Measurements from ENCODE around the gene GINM1. TPM values are rescaled to one million over a fixed set of nuclear protein-coding genes. Genes with fewer than 3 reads are reported as not detected.

The GINM1 gene
- total RNA-seq, 1 experiment from 2014 or later, result 21.7 TPM

DNA sequence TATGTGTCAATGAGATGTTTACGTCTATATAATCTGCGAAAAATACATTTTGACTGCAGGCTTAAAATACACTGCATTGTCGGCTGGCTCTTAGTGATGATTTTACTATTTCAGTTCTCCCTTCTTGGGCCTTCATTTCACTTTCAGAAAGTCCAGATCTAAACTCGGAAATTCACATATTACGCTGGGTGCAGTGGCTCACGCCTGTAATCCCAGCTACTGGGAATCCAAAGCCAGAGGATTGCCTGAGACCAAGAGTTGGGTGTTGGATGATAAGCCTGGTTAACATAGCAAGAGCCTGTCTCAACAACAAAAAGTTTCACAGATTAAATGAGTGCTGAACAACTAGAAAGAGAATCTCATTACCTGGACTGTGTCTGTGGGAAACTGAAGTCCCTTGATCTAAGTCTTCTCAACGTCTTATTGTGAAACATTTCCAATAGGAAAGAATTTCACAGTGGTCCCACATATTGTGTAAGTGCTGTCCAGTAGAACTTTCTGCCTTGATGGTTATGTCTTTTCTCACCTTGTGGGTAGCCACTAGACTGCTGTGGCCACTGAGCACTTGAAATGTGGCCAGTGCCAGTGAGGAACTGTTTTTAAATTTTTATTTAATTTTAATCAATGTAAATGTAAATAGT lies 1.9 kb downstream of the GINM1 start:
- no peaks in the 10 kb centered on the region for H3K36me3 ChIP-seq (ENCODE audit: insufficient read depth, low read length)
- H3K4me3 ChIP-seq (ENCODE audit: low read length), result peak overlapping the region; percentile 88
- H3K79me2 ChIP-seq (ENCODE audit: low read length), result peaks cover 61% of the 10 kb centered on the region
- DNase-seq, result no peak
- H3K4me2 ChIP-seq (ENCODE audit: low read depth, low read length, poor library complexity, severe bottlenecking), result peak overlapping the region; percentile 71
- H3K9ac ChIP-seq (ENCODE audit: low read length), result peak overlapping the region; percentile 87
- H3K9me2 ChIP-seq (replicated peaks; ENCODE audit: insufficient read depth, low read length), result no peaks in the 10 kb centered on the region
- H2AFZ ChIP-seq (ENCODE audit: low read length), result no peak overlapping the region
- H3K27ac ChIP-seq (ENCODE audit: low read length), result peak overlapping the region; percentile 48
- no peaks in the 10 kb centered on the region for H3K27me3 ChIP-seq (ENCODE audit: low read length)
- H3K4me1 ChIP-seq (ENCODE audit: low read length), result peaks cover 30% of the 10 kb centered on the region
- no peaks in the 10 kb centered on the region for H4K20me1 ChIP-seq (ENCODE audit: insufficient read depth, low read depth, low read length)
- no peaks in the 10 kb centered on the region for H3K9me3 ChIP-seq (ENCODE audit: low read length)

DNA sequence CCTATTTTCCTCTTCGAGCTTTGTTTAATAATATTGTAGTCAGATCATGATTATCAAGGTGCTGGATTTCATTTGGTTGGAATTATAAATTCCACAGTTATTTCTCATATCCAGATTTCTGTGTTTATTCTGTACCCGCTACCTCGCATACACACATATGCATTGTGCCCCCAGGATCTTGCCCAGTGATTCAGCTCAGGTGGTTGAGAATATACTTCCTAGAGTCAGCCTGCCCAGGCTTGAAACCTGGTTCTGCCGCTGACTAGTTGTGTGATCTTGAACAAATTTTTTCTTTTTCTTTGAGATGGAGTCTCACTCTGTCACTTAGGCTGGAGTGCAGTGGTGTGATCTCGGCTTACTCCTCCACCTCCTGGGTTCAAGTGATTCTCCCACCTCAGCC lies 14.7 kb downstream of the GINM1 start:
- Histone ChIP-seq H3K27ac (ENCODE audit: low read length) (no peak overlapping the region), H3K79me2 (ENCODE audit: low read length) (peaks cover 8% of the 10 kb centered on the region), H3K36me3 (ENCODE audit: insufficient read depth, low read length) (peaks cover 39% of the 10 kb centered on the region), H3K9me2 (replicated peaks; ENCODE audit: insufficient read depth, low read length) (no peaks in the 10 kb centered on the region), H4K20me1 (ENCODE audit: insufficient read depth, low read depth, low read length) (no peaks in the 10 kb centered on the region), H3K9me3 (ENCODE audit: low read length) (no peaks in the 10 kb centered on the region), H3K4me2 (ENCODE audit: low read depth, low read length, poor library complexity, severe bottlenecking) (no peak overlapping the region), H3K9ac (ENCODE audit: low read length) (no peak overlapping the region), H3K27me3 (ENCODE audit: low read length) (no peaks in the 10 kb centered on the region), H3K4me1 (ENCODE audit: low read length) (no peaks in the 10 kb centered on the region), H2AFZ (ENCODE audit: low read length) (no peak overlapping the region), H3K4me3 (ENCODE audit: low read length) (no peak overlapping the region)
- no peak for DNase-seq

DNA sequence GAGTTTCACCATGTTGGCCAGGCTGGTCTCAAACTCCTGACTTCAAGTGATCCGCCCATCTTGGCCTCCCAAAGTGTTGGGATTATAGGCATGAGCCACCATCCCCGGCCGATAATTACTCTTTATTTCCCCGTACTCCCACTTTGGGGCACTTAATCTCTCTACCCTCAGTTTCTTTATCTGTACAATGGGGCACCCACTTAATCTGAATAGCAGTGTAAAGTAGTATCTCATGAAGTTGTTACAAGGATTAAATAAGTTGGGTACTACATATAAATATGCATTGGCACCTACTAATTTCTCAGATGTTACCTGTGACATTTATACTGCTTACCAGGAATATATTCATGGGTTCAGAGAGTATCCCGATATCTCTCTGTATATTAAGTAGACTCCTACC lies 15.2 kb downstream of the GINM1 start:
- no peak overlapping the region for H2AFZ ChIP-seq (ENCODE audit: low read length)
- no peaks in the 10 kb centered on the region for H4K20me1 ChIP-seq (ENCODE audit: insufficient read depth, low read depth, low read length)
- H3K79me2 ChIP-seq (ENCODE audit: low read length), result peaks cover 3% of the 10 kb centered on the region
- H3K9ac ChIP-seq (ENCODE audit: low read length), result no peak overlapping the region
- no peak overlapping the region for H3K4me2 ChIP-seq (ENCODE audit: low read depth, low read length, poor library complexity, severe bottlenecking)
- no peaks in the 10 kb centered on the region for H3K9me3 ChIP-seq (ENCODE audit: low read length)
- no peak overlapping the region for H3K4me3 ChIP-seq (ENCODE audit: low read length)
- H3K27ac ChIP-seq (ENCODE audit: low read length), result no peak overlapping the region
- no peaks in the 10 kb centered on the region for H3K4me1 ChIP-seq (ENCODE audit: low read length)
- no peaks in the 10 kb centered on the region for H3K27me3 ChIP-seq (ENCODE audit: low read length)
- peaks cover 43% of the 10 kb centered on the region for H3K36me3 ChIP-seq (ENCODE audit: insufficient read depth, low read length)
- DNase-seq, result no peak
- no peaks in the 10 kb centered on the region for H3K9me2 ChIP-seq (replicated peaks; ENCODE audit: insufficient read depth, low read length)

- peaks cover 52% of the 10 kb centered on the region for H3K36me3 ChIP-seq (ENCODE audit: insufficient read depth, low read length)
- no peak overlapping the region for H2AFZ ChIP-seq (ENCODE audit: low read length)
Measured at GRCh38 chr6:149586149-149586548, 20.0 kb downstream of the GINM1 start.

DNA sequence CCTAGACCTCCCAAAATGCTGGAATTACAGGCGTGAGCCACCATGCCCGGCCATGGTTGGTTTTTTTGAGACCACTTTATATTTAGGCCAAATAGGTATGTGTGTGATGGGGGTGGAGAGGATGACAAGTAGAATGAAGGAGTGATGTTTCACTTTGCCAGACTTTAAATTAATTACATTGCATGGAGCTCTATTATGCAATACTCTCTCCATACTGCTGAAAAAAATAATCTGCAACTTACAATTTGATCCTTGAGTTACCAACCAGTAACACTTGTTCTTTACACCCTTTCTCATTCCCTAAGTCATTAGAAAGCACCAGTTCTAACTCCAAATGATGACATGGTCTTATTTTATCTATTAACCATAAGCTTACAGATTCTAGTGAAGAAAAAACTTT lies 26.8 kb downstream of the GINM1 start:
- H3K4me2 ChIP-seq (ENCODE audit: low read depth, low read length, poor library complexity, severe bottlenecking), result no peak overlapping the region
- peaks cover 4% of the 10 kb centered on the region for H3K4me1 ChIP-seq (ENCODE audit: low read length)
- H3K36me3 ChIP-seq (ENCODE audit: insufficient read depth, low read length), result peaks cover 60% of the 10 kb centered on the region
- H3K79me2 ChIP-seq (ENCODE audit: low read length), result no peaks in the 10 kb centered on the region; the same call in 1 of the 2 replicates
- no peak overlapping the region for H3K9ac ChIP-seq (ENCODE audit: low read length)
- H3K27me3 ChIP-seq (ENCODE audit: low read length), result no peaks in the 10 kb centered on the region
- H3K9me2 ChIP-seq (replicated peaks; ENCODE audit: insufficient read depth, low read length), result no peaks in the 10 kb centered on the region
- H3K4me3 ChIP-seq (ENCODE audit: low read length), result no peak overlapping the region
- no peak for DNase-seq
- no peak overlapping the region for H3K27ac ChIP-seq (ENCODE audit: low read length)
- no peaks in the 10 kb centered on the region for H4K20me1 ChIP-seq (ENCODE audit: insufficient read depth, low read depth, low read length)
- H3K9me3 ChIP-seq (ENCODE audit: low read length), result no peaks in the 10 kb centered on the region
- H2AFZ ChIP-seq (ENCODE audit: low read length), result no peak overlapping the region

More at GRCh38 chr6:149586149-149586548, 20.0 kb downstream of the GINM1 start:
- Histone ChIP-seq H3K4me1 (ENCODE audit: low read length) (peaks cover 17% of the 10 kb centered on the region), H3K4me2 (ENCODE audit: low read depth, low read length, poor library complexity, severe bottlenecking) (no peak overlapping the region), H3K9ac (ENCODE audit: low read length) (no peak overlapping the region), H3K27ac (ENCODE audit: low read length) (0 out of 2 replicates have a peak overlapping the region, but pooled peaks have one; percentile 34), H3K27me3 (ENCODE audit: low read length) (no peaks in the 10 kb centered on the region), H3K79me2 (ENCODE audit: low read length) (peaks cover 4% of the 10 kb centered on the region), H3K9me3 (ENCODE audit: low read length) (no peaks in the 10 kb centered on the region), H4K20me1 (ENCODE audit: insufficient read depth, low read depth, low read length) (no peaks in the 10 kb centered on the region), H3K9me2 (replicated peaks; ENCODE audit: insufficient read depth, low read length) (no peaks in the 10 kb centered on the region), H3K4me3 (ENCODE audit: low read length) (no peak overlapping the region)
- DNase-seq, result no peak

DNA sequence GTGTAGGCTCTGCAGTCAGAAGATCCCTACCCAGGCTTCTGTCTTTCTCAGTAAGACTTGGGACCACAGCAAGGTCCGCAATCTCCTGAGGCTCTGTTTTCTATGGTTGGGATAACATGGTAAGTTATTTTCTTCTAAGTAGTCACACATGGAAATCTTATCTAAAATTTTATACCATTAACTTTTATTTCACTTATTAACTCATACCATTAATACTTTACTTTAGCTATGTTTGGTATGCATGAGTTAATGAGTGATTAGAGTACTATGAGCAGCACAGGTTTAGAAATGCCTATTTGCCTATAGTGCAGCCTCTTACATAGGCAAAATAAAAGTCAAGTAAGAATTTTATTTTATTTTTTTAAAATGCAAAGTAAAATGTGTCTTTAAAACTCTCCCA lies 27.2 kb downstream of the GINM1 start:
- Histone ChIP-seq H3K4me2 (ENCODE audit: low read depth, low read length, poor library complexity, severe bottlenecking) (no peak overlapping the region), H4K20me1 (ENCODE audit: insufficient read depth, low read depth, low read length) (no peaks in the 10 kb centered on the region), H3K27ac (ENCODE audit: low read length) (no peak overlapping the region), H3K79me2 (ENCODE audit: low read length) (no peaks in the 10 kb centered on the region), H3K4me1 (ENCODE audit: low read length) (no peaks in the 10 kb centered on the region; the same call in 1 of the 2 replicates), H3K9me2 (replicated peaks; ENCODE audit: insufficient read depth, low read length) (no peaks in the 10 kb centered on the region), H3K9ac (ENCODE audit: low read length) (no peak overlapping the region), H3K9me3 (ENCODE audit: low read length) (no peaks in the 10 kb centered on the region), H2AFZ (ENCODE audit: low read length) (no peak overlapping the region), H3K36me3 (ENCODE audit: insufficient read depth, low read length) (peaks cover 57% of the 10 kb centered on the region), H3K27me3 (ENCODE audit: low read length) (no peaks in the 10 kb centered on the region), H3K4me3 (ENCODE audit: low read length) (no peak overlapping the region)
- DNase-seq, result no peak

GRCh38 chr6:149600508-149600907 lies 34.3 kb downstream of the GINM1 start:
- Histone ChIP-seq H4K20me1 (ENCODE audit: insufficient read depth, low read depth, low read length) (no peaks in the 10 kb centered on the region), H3K4me1 (ENCODE audit: low read length) (no peaks in the 10 kb centered on the region), H3K4me2 (ENCODE audit: low read depth, low read length, poor library complexity, severe bottlenecking) (no peak overlapping the region), H3K27ac (ENCODE audit: low read length) (no peak overlapping the region), H3K9ac (ENCODE audit: low read length) (no peak overlapping the region), H2AFZ (ENCODE audit: low read length) (no peak overlapping the region), H3K9me2 (replicated peaks; ENCODE audit: insufficient read depth, low read length) (no peaks in the 10 kb centered on the region), H3K79me2 (ENCODE audit: low read length) (peaks cover 4% of the 10 kb centered on the region; the same call in 1 of the 2 replicates), H3K36me3 (ENCODE audit: insufficient read depth, low read length) (peaks cover 35% of the 10 kb centered on the region; the same call in 1 of the 2 replicates), H3K4me3 (ENCODE audit: low read length) (no peak overlapping the region), H3K9me3 (ENCODE audit: low read length) (no peaks in the 10 kb centered on the region), H3K27me3 (ENCODE audit: low read length) (no peaks in the 10 kb centered on the region)
- no peak for DNase-seq

DNA sequence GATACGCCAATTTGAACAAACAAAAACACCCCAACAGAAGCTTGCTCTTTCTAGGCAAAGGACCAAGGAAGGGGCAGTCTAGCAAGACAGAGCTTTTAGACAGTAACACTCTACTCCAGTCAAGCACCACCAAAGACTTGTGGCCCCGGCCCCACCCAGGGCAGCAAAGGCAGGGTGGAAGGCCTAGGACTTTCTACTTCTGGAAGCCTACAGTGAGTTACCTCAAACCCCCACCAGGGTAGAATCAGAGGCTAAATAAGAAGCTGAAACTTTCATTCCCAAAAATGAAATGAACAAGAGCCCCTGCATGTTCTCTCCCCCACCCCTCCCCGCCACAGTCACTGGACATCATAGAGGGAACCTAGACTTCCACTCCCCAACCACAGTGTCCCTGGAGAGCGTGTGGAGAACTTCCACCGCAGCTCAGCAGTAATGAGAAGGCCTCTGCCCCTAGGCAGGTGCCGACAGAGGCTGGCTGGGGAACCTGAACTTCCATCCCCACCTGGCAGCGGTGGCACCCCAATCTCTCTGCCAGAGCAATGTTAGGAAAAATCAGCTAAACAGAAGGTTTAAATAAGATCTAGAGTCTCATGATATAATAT lies 42.3 kb downstream of the GINM1 start:
- Histone ChIP-seq H3K27ac (ENCODE audit: low read length) (peak overlapping the region; percentile 20; the same call in 1 of the 2 replicates), H3K9ac (ENCODE audit: low read length) (peak overlapping the region; percentile 28; the same call in 1 of the 2 replicates), H3K4me2 (ENCODE audit: low read depth, low read length, poor library complexity, severe bottlenecking) (peak overlapping the region; percentile 28), H3K4me3 (ENCODE audit: low read length) (no peak overlapping the region), H3K36me3 (ENCODE audit: insufficient read depth, low read length) (peaks cover 4% of the 10 kb centered on the region; the same call in 1 of the 2 replicates), H3K9me2 (replicated peaks; ENCODE audit: insufficient read depth, low read length) (no peaks in the 10 kb centered on the region), H4K20me1 (ENCODE audit: insufficient read depth, low read depth, low read length) (no peaks in the 10 kb centered on the region), H2AFZ (ENCODE audit: low read length) (no peak overlapping the region), H3K79me2 (ENCODE audit: low read length) (peaks cover 64% of the 10 kb centered on the region), H3K4me1 (ENCODE audit: low read length) (peaks cover 16% of the 10 kb centered on the region), H3K9me3 (ENCODE audit: low read length) (no peaks in the 10 kb centered on the region), H3K27me3 (ENCODE audit: low read length) (no peaks in the 10 kb centered on the region)
- DNase-seq, result peak; percentile 49
